GM19468 (cell line): Measurements from ENCODE around the gene ANTKMT.

Experiments
- ATAC-seq: cut with Tn5 transposase; IDR thresholded peaks from one replicate; pipeline ENCODE4 v1.9.1; 2021; ENCODE audit warnings: mild to moderate bottlenecking, moderate library complexity, moderate number of reproducible peaks; ENCODE audit not compliant: unreplicated experiment; ENCODE audit errors: extremely low read depth

The ANTKMT gene

DNA sequence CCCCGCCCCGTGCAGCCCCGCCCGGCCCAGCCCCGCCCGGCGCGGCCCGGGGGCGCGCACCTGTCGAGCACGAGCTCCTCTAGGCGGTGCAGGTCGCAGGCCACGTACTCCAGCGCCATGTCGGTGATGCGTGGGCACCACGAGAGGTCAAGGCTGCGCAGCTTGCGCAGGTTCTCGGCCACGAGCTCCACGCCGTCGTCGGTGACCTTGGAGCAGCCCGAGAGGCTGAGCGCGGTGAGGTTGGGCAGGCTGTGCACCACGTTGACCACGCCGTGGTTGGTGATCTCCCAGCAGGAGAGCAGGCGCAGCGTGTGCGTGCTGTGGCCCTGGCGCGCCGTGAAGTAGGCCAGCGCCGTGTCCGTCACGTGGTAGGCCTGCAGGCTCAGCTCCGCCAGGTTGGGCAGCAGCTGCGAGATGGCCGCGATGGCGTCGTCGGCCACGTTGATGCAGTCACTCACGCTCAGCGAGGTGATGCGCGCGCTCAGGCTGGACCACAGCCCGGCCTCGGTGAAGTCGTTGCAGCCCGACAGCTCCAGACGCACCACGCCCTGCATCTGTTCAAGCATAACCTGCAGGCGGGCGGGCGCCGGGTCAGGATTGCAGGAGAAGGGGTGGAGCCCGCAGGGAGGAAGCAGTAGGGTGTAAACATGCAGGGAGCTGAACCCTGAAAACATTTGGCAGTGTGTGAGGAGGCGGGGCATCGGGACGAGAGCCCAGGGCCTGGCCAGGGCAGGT is 25.4 kb upstream of the ANTKMT start:
- ATAC-seq = no peak

DNA sequence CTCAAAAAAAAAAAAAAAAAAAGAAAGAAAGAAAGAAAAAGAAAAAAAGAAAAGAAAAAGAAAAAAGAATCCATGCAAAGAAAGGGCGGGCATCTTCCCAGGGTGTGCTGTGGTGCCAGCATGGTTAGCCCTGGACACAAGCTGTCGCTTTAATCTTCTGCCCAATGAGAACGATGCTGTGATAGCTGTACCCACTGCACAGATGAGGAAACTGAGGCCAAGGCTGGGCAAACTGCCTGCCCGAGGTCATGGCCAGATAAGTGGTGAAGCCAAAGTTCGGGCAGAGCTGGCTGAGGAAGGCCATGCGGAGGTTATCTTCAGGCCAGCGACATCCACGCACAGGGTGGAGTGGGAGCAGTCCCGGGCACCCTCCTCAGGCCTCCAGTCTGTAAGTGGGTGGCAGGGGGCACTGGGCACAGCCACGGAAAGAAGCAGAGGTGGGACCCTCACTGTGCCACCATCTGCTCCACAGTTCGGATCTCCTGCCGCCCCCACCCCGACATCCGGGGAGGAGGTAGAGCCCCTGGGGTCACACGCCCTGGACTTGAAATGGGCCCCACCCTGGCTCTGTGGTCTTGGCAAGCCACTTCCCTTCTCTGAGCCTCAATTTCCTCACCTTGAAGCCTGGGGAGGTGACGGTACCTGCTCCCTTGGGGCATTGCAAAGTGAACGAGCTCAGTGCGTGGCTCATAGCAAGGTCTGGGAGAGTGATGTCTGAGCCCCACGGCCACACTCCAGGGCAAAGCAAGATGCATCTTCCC is 21.9 kb upstream of the ANTKMT start:
- ATAC-seq = no peak

DNA sequence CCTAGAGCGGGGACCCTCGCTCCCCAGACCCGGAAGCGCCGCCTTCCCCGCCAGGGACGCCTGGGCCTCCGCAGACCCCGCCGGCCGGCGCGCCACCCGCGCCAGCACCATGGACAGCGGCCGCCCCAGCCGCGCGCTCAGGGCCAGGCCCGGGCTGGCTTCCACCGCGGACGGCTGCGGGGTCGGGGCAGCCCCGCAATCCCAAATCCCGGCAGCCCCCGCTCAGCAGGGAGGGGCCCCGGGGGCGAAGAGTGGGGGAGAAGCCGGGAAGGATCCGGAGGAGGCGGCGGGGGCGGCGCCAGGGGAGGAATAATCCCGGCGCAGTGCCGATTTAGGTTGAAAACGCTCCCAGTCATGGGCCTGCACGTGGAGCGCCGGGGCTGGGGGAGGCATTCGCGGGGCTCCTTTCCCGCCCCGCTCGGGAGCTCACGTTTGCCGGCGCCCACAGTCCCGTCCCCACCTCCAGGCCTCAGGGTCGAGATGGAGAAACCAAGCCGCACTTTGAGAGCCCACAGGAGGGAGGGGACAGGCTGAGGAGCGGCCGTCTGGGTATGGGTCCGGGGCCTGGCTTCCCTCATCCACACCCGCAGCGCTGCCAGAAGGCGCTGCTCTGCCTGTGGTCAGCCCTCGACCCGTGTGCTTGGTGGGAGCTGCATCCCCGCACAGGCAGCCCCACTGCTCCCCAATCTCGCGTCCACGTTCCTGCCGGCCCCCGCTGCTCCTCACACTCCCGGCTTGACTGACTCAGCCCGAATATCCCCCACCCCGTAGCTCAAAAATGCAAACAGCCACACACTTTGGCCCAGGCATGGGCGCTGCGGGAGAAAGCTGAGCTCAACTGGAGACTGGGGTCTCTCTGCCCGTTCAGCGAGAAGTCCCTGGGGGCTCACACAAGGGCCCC is 20.0 kb upstream of the ANTKMT start:
- ATAC-seq = no peak

DNA sequence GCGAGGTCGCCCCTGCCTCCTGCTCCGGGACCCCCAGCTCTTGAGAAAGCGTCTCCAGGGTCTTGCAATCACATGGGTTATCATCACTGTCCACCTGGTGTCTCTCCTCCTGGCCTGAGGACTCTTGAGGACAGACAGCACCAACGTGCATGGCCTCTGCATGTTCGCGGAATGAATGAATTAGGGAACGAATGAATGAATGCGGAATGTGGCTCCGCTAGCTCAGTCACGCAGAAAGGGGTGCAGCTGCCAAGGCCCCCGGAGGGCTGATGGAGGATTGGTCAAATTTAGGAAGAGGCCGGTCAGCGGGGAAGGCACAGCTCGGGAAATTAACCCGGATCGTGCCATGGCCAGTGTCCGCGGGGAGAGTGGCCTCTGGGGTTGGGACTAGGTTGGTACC is 18.6 kb upstream of the ANTKMT start:
- ATAC-seq = no peak

DNA sequence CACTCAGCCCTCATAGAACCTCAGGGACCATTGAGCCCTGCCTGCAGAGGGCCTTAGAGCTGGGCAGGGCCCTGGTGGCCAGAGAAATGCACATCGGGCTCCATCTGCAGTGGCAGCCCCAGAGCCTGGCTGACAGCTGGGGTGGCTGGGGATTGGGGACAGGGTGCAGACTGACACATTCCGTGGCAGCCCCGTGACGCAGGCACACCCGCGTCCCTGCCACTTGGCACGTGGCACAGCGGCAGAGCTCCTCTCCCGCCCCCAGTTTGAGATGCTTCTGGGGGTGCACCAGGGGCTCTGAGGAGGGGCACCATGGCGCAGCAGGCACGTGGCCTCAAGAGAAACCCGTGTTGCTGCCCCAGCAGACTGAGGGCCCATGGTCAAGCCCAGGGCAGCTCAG is 17.5 kb upstream of the ANTKMT start:
- ATAC-seq = no peak

DNA sequence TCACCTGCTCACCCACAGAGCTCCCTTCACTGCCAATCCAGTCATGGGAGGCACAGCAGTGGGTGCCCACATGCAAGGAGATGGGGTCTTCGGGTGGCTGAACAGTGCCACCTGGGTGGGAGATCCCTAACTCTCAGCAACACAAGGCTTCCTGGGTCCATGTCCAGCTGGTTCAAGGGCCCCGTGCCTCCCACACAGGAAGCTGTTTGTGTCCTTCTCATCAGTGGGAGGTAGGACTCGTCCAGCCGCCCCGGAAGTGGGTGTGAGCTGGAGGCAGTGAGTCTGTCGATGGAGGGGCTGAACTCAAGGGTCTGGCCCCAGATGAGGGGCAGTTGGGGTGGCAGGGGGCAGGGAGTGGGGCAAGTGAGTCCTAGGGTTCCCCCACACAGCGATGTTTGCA is 16.9 kb upstream of the ANTKMT start:
- ATAC-seq = no peak

DNA sequence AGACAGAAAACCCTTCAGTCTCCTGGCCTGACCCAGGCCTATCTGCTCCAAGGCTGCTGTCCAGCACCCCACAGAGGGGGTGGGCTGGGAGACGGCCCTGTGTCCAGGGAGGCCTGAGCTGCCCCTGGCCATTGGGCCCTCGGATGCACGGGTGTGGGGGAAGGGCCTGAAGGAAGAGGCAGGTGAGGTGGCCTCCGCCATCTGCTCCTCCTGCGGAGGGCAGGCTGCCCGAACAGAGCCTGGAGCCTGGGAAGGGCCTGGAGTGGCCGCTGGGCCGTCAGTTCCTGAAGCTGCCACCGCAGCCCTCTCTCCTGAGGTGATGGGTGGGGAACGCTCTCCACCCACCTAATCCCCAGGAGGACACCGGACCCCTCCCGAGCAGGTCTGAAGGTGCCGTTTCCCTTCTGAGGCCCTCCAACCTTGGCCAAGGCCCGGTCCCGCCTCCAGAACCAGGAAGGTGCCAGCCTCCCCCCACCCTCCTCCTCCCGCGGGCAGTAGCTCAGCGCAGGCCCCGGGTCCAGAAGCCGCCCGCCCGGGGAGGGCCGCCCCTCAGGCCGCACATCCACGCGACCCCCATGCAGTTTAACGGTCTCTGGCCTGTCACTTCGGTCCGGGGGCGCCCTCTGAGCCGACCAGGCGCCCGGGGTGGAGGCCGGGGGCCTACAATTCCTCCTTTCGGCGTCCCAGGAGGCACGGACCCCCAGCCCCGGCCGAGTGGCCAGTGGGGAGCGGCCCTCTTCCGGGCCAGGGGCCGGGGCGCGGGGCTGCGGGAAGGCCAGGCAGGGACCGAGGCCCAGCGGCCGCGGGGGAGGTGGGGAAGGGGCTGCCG is 16.2 kb upstream of the ANTKMT start:
- ATAC-seq = no peak

DNA sequence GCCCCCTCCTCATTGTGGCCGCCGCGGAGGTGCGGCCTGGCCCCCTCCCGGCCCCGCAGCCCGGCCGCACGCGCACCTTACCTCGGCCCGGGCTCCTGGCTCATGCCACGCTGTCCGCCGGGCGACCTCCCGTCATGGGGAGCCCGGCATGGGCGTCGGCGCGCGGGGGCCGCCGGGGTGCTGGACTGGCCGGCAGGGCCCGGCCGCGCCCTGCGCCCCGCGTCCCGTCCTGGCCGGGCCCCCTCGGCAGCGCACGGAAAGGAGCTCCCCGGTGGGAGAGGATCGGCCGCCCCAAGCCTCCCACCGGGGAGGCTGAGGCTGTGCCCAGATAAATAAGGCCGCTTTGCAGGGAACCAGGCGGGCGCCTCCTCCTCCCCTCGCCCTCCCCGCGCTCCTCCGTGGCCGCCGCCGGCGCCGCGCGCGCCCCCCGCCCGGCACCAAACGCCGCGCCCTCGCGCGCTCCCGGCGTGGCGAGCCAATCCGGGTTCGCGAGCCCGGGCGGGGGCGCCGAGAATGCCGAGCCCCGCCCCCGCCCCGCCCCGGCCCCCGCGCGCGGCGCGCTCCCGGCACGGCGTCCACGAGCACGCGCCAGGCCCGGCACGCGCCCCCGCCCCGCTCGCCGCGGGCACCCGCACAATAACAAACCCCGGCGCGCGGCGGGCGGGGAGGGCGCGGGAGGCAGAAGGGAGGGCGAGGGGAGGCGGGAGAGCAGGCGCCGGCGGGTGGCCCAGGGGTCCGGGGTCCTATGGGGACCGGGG is 15.3 kb upstream of the ANTKMT start, which contains the start of gene FBXL16:
Gene FBXL16, minus strand, starts transcription at position 371 of the 758 bp plus-strand sequence. CDS start 8,396 bp downstream, outside the sequence.
- no peak for ATAC-seq

DNA sequence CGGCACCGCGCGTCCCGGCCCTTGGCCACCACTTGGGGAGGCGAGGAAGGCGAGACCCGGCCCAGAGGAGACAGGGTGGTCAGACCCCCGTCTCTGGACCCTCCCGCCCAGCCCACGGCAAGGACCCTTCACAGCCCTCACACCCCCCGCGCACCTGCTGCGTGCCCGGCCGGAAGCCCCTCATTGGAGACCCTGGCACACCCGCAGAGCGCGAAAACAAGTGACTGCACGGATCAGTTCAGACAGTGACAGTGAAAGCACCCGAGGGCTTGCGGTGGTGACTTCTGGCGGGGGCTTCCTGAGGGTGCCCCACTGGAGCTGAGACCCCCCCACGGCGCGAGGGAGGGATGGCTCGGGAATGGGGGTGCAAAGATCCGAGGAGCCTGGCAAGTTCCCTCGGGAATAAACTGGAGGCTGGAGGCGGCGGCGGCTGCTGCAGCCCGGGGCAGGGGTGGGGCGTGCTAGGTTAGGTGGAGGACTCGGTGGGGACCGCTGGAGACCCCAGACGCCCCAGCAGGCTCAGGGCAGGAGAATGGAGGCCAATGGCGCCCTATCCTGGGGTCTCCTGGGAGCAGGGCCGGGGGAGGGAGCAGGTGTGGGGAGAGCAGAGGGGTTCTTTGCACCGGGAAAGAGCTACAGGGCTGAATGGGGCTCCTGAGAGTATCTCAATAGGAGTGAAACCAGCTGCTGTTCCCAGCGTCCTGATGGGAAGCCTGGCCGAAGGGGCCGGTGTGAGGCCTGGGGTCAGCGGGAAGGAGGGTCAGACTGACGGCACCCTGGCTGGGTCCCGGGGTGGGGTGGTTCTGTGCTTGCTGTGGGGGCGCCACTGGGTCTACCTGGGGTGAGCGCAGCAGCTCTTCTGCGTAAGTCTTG is 14.5 kb upstream of the ANTKMT start:
- no peak for ATAC-seq

DNA sequence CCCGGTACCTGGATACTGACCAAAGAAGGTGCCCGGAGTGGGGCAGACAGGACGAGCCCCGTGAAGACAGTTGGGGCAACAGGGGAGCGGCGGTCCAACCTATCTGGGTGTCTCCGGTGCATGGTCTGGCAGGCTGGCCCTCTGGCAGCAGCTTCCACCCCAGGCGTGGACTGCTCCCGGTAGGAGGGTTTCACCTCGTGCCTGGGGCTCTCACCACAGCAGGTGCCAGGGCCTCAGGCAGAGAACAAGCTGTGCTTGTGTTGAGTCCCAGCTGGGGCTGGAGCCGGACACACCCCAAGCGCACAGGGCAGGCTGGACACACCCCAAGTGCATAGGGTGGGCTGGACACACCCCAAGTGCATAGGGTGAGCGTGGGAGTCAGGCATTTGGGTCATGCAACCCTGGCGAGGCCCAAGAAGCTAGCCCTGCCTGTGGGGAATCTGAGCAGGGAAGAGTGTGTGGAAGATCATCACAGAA is 13.8 kb upstream of the ANTKMT start:
- ATAC-seq = no peak

DNA sequence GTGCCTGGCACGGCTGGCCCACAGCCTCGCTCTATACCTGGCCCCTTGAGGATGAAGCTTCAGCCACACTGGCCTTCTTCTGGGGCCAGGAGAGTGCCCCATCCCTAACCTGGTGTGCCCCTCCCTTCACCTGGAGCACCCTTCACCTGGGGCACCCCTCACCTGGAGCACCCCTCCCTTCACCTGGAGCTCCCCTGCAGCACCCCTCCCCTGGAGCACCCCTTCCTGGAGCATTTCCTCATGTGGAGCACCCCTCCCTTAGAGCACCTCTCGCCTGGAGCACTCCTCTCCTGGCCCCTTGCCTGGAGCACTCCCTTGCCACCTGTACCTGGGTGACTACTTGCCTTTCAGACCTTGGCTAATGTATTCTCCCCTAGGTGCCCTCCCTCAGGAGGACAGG is 12.9 kb upstream of the ANTKMT start:
- ATAC-seq = no peak

DNA sequence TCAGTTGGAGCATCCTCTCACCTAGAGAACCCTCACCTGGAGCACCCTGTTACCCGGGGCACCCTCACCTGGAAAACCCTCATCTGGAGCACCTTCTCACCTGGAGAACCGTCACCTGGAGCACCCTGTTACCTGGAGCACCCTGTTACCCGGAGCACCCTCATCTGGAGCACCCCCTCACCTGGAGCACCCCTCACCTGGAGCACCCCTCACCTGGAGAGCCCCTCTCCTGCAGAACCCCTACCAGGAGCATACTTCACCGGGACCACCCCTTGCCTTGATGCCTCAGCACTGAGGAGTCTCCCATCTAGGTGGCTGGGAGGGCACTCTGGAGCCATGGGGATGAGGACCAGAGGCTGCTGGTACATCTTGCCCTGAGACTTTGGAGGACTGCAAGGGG is 12.0 kb upstream of the ANTKMT start:
- no peak for ATAC-seq

DNA sequence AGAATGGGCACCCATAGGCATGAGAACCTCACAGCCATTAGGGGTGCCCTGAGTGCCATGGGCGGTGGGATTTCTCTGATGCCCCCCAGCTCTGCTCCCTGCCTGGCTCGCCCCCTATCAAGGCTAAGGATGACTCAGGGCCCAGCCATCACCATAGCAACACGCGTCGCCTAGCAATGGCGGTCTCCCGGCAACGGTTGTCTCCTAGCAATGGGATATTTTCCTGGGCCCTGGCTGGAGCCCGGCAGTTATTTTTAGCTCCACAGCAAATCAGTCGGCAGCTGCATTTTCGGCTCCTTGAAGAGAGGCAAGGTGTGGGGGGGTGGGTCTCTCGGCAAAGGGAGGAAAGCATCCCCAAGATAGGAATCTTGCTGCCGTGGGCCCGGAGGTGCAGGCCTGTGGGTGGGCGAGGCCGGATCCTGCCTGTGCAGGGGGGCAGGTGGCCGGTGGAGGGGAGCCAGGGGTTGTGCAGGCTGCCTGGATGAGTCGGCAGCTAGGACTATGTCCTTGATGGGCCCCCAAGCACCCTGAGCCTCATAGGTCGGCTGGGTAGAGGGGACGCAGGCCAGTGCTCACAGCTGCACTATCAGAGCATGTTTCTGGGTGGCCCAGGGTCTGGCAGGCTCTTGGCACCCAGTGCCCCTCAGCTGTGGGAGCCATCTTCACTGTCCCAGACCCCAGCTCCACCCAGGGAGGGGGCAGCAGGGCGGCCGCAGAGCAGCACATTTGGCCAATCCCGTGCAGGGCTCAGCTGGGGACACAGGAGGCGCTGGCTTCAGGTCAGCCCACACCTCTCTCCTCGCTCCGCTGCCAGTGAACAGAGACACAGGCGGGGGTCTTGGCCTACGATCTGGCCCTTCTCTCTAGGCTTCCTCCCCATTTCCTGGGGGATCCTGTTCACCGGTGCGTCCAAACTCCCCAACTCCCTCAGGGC is 11.1 kb upstream of the ANTKMT start:
- no peak for ATAC-seq

DNA sequence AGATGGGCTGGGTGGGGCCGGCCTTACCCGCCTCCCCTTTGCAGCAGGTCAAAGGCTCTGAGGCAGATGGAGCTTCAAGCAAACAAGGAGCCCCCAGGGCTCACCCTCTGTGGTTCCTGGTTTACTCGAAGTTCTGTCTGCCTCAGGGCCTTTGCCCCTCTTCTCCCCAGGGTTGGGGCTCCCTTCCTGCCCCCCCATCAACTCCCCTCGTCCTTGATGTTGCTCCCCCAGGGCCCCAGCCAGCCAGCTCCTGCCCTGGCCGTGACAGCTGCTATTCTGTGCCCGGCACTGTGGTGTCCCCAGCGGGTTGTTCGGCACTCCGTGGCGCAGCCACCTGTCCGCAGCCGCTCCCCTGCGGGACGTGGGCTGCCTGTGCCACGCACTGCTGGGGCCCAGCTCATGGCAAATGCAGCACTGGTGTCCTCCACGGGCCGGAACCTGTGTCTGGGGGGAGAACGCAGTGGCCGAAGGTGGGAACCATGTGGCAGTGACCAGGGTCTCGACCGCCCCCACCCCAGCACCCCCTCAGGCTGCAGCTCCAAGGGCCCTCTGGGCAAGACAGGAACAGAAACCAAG is 10.4 kb upstream of the ANTKMT start:
- no peak for ATAC-seq

DNA sequence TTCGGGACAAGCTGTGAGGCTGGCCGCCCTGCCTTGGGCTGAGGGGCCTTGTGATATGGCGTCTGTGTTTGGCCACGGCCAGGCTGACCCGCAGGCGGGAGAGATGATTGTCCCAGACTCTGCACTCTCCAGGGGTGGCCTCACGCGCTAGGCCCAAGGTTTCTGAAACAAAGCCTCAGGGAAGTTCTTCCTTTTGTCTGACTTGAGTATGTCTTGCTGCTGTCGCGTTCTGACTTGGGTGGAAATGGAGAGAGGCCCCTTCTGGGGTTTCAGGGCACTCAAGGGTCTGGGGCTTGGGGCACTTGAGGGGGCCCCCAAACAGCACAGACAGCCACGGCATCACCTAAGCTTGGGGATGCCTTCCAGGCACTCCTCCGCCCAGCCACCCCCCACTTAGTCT is 9.9 kb upstream of the ANTKMT start:
- no peak for ATAC-seq

DNA sequence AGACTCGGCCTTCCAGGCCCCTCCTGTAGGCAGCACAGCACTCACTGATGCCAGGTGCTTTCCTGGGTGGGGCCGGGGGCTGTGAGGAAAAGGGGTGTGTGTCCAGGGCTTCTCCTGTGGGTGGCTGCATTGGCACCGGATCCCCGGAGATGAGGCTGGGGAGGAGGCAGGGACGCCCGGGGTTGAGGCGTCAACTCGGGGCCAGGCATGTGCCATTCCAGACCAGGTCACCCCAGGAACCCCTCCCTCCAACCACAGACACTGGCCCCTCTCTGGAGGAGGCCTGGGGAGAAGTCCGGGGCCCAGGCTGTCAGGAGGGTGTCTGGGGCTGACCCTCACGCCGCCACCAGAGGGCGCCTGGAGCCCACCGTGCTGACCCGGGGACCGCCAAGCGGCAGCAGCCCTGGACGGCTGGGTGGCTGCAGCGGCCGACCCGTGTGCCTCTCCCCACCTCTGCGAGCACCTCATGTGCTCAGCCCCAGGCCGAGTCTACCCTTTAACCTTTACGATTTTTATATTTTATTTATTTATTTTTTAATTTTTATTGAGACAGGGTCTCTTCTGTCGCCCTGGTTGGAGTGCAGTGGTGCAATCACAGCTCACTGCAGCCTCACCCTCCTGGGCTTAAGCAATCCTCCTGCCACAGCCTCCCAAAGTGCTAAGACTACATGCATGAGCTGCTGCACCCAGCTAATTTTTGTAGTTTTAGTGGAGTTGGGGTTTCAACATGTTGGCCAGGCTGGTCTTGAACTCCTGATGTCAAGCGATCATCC is 9.2 kb upstream of the ANTKMT start:
- no peak for ATAC-seq
